Neuronal stem cell (in vitro differentiated cells): Measurements from ENCODE around the gene ZNF133. TPM values are rescaled to one million over a fixed set of nuclear protein-coding genes. Genes with fewer than 3 reads are reported as not detected.
"Not testable (repeated sequence)": the region's sequence is repeated elsewhere in the genome, so short reads cannot be mapped to it uniquely, and the experiment has no call there.

ENCODE experiments used
- DNase-seq: peaks from one replicate; pipeline ENCODE4 v3.0.0-alpha.2; 2013; ENCODE audit warnings: low spot score
- H2AFZ ChIP-seq: one replicate; pipeline ENCODE4 v1.6.1; 2013; ENCODE audit warnings: mild to moderate bottlenecking, low read length, inconsistent platforms
- H2AK5ac ChIP-seq: 2 replicates; pipeline ENCODE4 v1.6.1; 2013; ENCODE audit warnings: low read depth, mild to moderate bottlenecking, inconsistent platforms, low read length, moderate library complexity, mixed read lengths
- H2BK120ac ChIP-seq: 2 replicates; pipeline ENCODE4 v1.6.1; 2013; ENCODE audit warnings: low read depth, mild to moderate bottlenecking, inconsistent platforms, low read length, moderate library complexity, mixed read lengths
- H2BK12ac ChIP-seq: one replicate; pipeline ENCODE4 v1.6.1; 2013; ENCODE audit warnings: low read length, inconsistent platforms
- H2BK15ac ChIP-seq: 2 replicates; pipeline ENCODE4 v1.6.1; 2013; ENCODE audit warnings: mild to moderate bottlenecking, low read length, inconsistent platforms, mixed read lengths
- H2BK5ac ChIP-seq: one replicate; pipeline ENCODE4 v1.6.1; 2013; ENCODE audit warnings: inconsistent platforms, mild to moderate bottlenecking, low read length, moderate library complexity
- H3K14ac ChIP-seq: one replicate; pipeline ENCODE4 v1.6.1; 2013; ENCODE audit warnings: low read length, inconsistent platforms
- H3K18ac ChIP-seq: 2 replicates; pipeline ENCODE4 v1.6.1; 2013; ENCODE audit warnings: low read length, inconsistent platforms
- H3K23ac ChIP-seq: 2 replicates; pipeline ENCODE4 v1.6.1; 2013; ENCODE audit warnings: low read depth, mild to moderate bottlenecking, mixed read lengths, low read length, inconsistent platforms; ENCODE audit not compliant: poor library complexity
- H3K27ac ChIP-seq: replicated peaks from 3 replicates; pipeline ENCODE4 v1.5.1; 2013; ENCODE audit warnings: low read length, inconsistent platforms
- H3K27me3 ChIP-seq, 3 experiments: 2 replicates each; pipeline ENCODE4 v1.6.1; 2013; ENCODE audit warnings: low read length in 3 of 3, mild to moderate bottlenecking in 2 of 3, inconsistent platforms in 1 of 3, low read depth in 1 of 3, mixed read lengths in 1 of 3, moderate library complexity in 1 of 3; ENCODE audit not compliant: control insufficient read depth in 3 of 3, insufficient read depth in 3 of 3
- H3K36me3 ChIP-seq, 2 donors: replicated peaks in 1 of 2; 2 replicates each; pipeline ENCODE4 v1.6.1; 2013; ENCODE audit warnings: low read length in 2 of 2; ENCODE audit not compliant: control insufficient read depth in 2 of 2, insufficient read depth in 2 of 2
- H3K4ac ChIP-seq: 2 replicates; pipeline ENCODE4 v1.6.1; 2013; ENCODE audit warnings: inconsistent platforms, mild to moderate bottlenecking, low read length, moderate library complexity
- H3K4me1 ChIP-seq, 2 donors: 1 replicate in 1 of 2; 2 replicates in 1 of 2; pipeline ENCODE4 v1.6.1; 2013; ENCODE audit warnings: low read length in 2 of 2, low read depth in 1 of 2; ENCODE audit not compliant: control insufficient read depth in 2 of 2, insufficient read depth in 1 of 2
- H3K4me2 ChIP-seq: one replicate; pipeline ENCODE4 v1.6.1; 2013; ENCODE audit warnings: mild to moderate bottlenecking, low read length, inconsistent platforms; ENCODE audit not compliant: insufficient read depth, poor library complexity, severe bottlenecking
- H3K4me3 ChIP-seq, 2 donors: 2 replicates each; pipeline ENCODE4 v1.5.1; 2013; ENCODE audit warnings: low read length in 2 of 2, mild to moderate bottlenecking in 2 of 2, inconsistent platforms in 1 of 2, moderate library complexity in 1 of 2
- H3K79me1 ChIP-seq: one replicate; pipeline ENCODE4 v1.6.1; 2013; ENCODE audit warnings: low read depth, mild to moderate bottlenecking, inconsistent platforms, low read length, moderate library complexity
- H3K9ac ChIP-seq: one replicate; pipeline ENCODE4 v1.6.1; 2013; ENCODE audit warnings: mild to moderate bottlenecking, low read depth, low read length, inconsistent platforms; ENCODE audit not compliant: poor library complexity
- H3K9me3 ChIP-seq, 2 donors: replicated peaks in 1 of 2; 2 replicates each; pipeline versions ENCODE3 to v1.6.1; 2013; ENCODE audit warnings: low read length in 2 of 2, mild to moderate bottlenecking in 2 of 2, inconsistent platforms in 1 of 2, low read depth in 1 of 2, mixed read lengths in 1 of 2, moderate library complexity in 1 of 2; ENCODE audit not compliant: control insufficient read depth in 2 of 2, insufficient read depth in 1 of 2
- H4K8ac ChIP-seq: one replicate; pipeline ENCODE4 v1.6.1; 2013; ENCODE audit warnings: low read depth, mild to moderate bottlenecking, inconsistent platforms, low read length, moderate library complexity
- H4K91ac ChIP-seq: one replicate; pipeline ENCODE4 v1.6.1; 2013; ENCODE audit warnings: low read length, low read depth, mild to moderate bottlenecking, inconsistent platforms; ENCODE audit not compliant: poor library complexity
- WGBS, 2 donors: extraction: QIAGEN DNeasy Blood & Tissue Kit; methylation state at CpG; one replicate each; pipeline ENCODE4 v1.1.7; 2013; ENCODE audit warnings: missing lambda C conversion rate in 2 of 2, mixed read lengths in 1 of 2; ENCODE audit not compliant: insufficient read length in 2 of 2, insufficient replicate concordance in 1 of 2; ENCODE audit errors: extremely low coverage in 2 of 2; 5-methylcytosine and 5-hydroxymethylcytosine counted together
- polyA plus RNA-seq, 2 experiments: library from polyadenylated mRNA; stranded (reverse); fragments of 200-250 nt; gene quantifications; one replicate each; pipeline ENCODE4 v1.2.3, GENCODE V29; 2013

Gene ZNF133
- polyA plus RNA-seq (2013, experiment 1 of 2): 8.1 TPM
- 7.6 TPM for polyA plus RNA-seq (2013, experiment 2 of 2)

DNA sequence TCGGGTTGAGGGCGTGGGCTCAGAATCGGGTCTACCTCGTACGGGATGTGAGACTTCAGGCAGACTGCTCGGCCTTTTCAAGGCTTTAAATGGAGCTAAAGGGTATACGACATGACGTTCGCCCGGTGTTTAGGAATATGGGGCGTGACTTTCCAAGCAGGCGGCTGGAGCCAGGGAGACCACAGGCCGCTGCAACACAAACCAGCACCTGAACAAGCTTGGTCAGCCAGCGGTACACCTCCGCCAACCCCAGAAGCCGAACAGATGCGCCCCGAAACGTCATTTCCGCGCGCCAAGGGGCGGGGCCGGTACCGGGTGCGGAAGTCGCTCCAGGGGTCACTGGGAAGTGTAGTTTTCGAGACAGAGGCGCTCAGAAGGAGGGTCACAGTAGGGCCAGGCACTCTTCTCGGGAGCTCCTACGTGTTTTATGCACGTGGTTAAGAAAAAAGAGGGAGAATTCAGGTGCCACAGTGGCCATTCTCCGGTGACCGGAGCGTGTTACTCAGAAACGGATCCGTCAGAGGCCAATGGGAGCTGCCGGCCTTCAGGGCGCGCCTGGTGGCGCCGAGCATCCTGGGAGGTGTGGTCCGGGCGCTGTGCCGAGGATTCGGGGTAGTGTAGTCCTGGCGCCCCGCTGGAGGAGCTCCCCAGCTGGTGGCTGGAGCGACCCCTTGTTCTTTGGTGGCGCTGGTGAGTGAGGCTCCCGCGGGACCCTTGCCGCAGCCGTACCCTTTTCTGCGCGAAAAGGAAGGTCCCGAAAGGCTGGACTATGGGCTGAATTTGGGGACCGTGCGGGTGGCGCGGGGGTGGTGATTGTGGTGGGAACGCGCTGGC is at the start of gene ZNF133:
Gene ZNF133 (plus strand): TSS at position 613 of the 834 bp plus-strand sequence. CDS start 17,160 bp downstream, outside the sequence.
- no CpG with 5 or more reads among the region's 63 CpGs for WGBS, 2 donors
- Histone ChIP-seq H3K27ac (peak within 1 kb of the TSS; percentile 72), H3K4ac (no peak within 1 kb of the TSS), H2BK5ac (peak within 1 kb of the TSS; percentile 26), H2BK15ac (no peak within 1 kb of the TSS), H4K8ac (no peak within 1 kb of the TSS), H4K91ac (no peak within 1 kb of the TSS), H3K14ac (peak within 1 kb of the TSS; percentile 12), H2BK12ac (no peak within 1 kb of the TSS), H3K79me1 (no peaks in the 10 kb centered on the region), H3K9ac (peak within 1 kb of the TSS; percentile 94), H2BK120ac (no peak within 1 kb of the TSS), H3K36me3 (peaks cover 3 to 21% of the 10 kb centered on the region in 2 donors), H3K23ac (peak within 1 kb of the TSS; percentile 80), H3K18ac (peak within 1 kb of the TSS; percentile 91), H3K9me3 (peaks cover 0 to 1% of the 10 kb centered on the region in 2 donors), H2AK5ac (no peak within 1 kb of the TSS), H3K27me3 (peaks cover 0 to 3% (median 0%) of the 10 kb centered on the region in 3 experiments), H3K4me3 (peak within 1 kb of the TSS; percentile 68 to 93), H2AFZ (peak within 1 kb of the TSS; percentile 98), H3K4me2 (peak within 1 kb of the TSS; percentile 78), H3K4me1 (peaks cover 3 to 4% of the 10 kb centered on the region in 2 donors)
- DNase-seq: peak; percentile 93

DNA sequence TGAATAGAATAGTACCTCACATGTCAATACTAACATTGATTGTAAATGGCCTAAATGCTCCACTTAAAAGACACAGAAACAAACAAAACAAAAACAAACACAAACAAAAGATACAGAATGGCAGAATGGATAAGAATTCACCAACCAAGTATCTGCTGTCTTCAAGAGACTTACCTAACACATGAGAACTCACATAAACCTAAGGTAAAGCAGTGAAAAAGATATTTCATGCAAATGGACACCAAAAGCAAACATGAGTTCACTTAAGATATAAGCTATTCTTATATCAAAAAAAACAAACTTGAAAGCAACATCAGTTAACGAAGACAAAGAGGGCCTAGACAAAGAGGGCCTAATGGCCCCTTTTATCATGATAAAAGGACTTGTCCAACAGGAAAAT is 47.3 kb upstream of the ZNF133 start:
- no peak for DNase-seq
- H3K4me2 ChIP-seq: no peak overlapping the region
- peaks cover 0 to 22% of the 10 kb centered on the region in 2 donors for H3K9me3 ChIP-seq
- no peak overlapping the region for H2AK5ac ChIP-seq
- no peaks in the 10 kb centered on the region for H3K4me1 ChIP-seq
- H3K27me3 ChIP-seq: peaks cover 0 to 51% (median 0%) of the 10 kb centered on the region in 3 experiments
- no peak overlapping the region for H3K27ac ChIP-seq
- no CpG with 5 or more reads among the region's 1 CpG for WGBS, 2 donors
- no peaks in the 10 kb centered on the region for H3K36me3 ChIP-seq
- H2BK12ac ChIP-seq: no peak overlapping the region
- no peak overlapping the region for H3K14ac ChIP-seq
- H3K9ac ChIP-seq: no peak overlapping the region
- H3K79me1 ChIP-seq: no peaks in the 10 kb centered on the region
- no peak overlapping the region for H3K23ac ChIP-seq
- H2BK15ac ChIP-seq: no peak overlapping the region
- no peak overlapping the region for H4K91ac ChIP-seq
- H2BK120ac ChIP-seq: no peak overlapping the region
- H4K8ac ChIP-seq: no peak overlapping the region
- H2AFZ ChIP-seq: no peak overlapping the region
- no peak overlapping the region for H2BK5ac ChIP-seq
- H3K4me3 ChIP-seq: no peak overlapping the region
- no peak overlapping the region for H3K18ac ChIP-seq
- H3K4ac ChIP-seq: no peak overlapping the region

DNA sequence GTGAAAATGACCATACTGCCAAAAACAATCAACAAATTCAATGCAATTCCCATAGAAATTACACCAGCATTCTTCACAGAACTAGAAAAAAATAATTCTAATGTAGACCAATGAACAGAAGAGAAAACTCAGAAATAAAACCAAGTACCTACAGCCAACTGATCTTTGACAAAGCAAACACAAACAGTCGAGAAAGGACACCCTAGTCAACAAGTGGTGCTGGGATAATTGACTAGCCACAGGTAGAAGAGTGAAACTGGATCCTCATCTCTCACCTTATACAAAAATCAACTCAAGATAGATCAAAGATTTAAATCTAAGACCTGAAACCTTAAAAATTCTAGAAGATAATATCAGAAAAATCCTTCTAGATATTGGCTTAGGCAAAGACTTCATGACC is 44.5 kb upstream of the ZNF133 start:
- peaks cover 0 to 28% (median 0%) of the 10 kb centered on the region in 3 experiments for H3K27me3 ChIP-seq
- no peak overlapping the region for H3K14ac ChIP-seq
- H3K9me3 ChIP-seq: peaks cover 0 to 18% of the 10 kb centered on the region in 2 donors
- H3K18ac ChIP-seq: no peak overlapping the region
- no peaks in the 10 kb centered on the region for H3K79me1 ChIP-seq
- WGBS, 2 donors: no CpG with 5 or more reads among the region's 1 CpG
- no peak overlapping the region for H3K4me3 ChIP-seq
- H3K36me3 ChIP-seq: no peaks in the 10 kb centered on the region
- H3K27ac ChIP-seq: no peak overlapping the region
- no peak overlapping the region for H4K8ac ChIP-seq
- no peak overlapping the region for H2BK12ac ChIP-seq
- H2AFZ ChIP-seq: no peak overlapping the region
- DNase-seq: no peak
- no peaks in the 10 kb centered on the region for H3K4me1 ChIP-seq
- H3K4ac ChIP-seq: no peak overlapping the region
- H2BK5ac ChIP-seq: no peak overlapping the region
- no peak overlapping the region for H4K91ac ChIP-seq
- no peak overlapping the region for H3K4me2 ChIP-seq
- no peak overlapping the region for H3K9ac ChIP-seq
- H3K23ac ChIP-seq: no peak overlapping the region
- H2BK120ac ChIP-seq: no peak overlapping the region
- H2BK15ac ChIP-seq: no peak overlapping the region
- no peak overlapping the region for H2AK5ac ChIP-seq

DNA sequence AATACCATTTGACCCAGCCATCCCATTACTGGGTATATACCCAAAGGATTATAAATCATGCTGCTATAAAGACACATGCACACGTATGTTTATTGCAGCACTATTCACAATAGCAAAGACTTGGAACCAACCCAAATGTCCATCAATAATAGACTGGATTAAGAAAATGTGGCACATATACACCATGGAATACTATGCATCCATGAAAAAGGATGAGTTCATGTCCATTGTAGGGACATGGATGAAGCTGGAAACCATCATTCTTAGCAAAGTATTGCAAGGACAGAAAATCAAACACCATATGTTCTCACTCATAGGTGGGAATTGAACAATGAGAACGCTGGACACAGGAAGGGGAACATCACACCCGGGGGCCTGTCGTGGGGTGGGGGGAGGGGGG is 39.8 kb upstream of the ZNF133 start:
- not testable (repeated sequence) for H3K27ac ChIP-seq, H2AK5ac ChIP-seq, H4K8ac ChIP-seq, H3K9ac ChIP-seq, H2BK15ac ChIP-seq, H2BK120ac ChIP-seq, H3K4me2 ChIP-seq, H3K18ac ChIP-seq, H4K91ac ChIP-seq, H3K4ac ChIP-seq, H3K9me3 ChIP-seq, DNase-seq, H3K79me1 ChIP-seq, H2AFZ ChIP-seq, H2BK5ac ChIP-seq, H3K23ac ChIP-seq, H2BK12ac ChIP-seq, H3K4me3 ChIP-seq, H3K4me1 ChIP-seq, H3K36me3 ChIP-seq, H3K14ac ChIP-seq
- WGBS, 2 donors: no CpG with 5 or more reads among the region's 4 CpGs
- H3K27me3 ChIP-seq: peaks cover 0 to 45% (median 0%) of the 10 kb centered on the region in 3 experiments
